Activated CD4-positive, alpha-beta T cell treated with anti-CD3 and anti-CD28 coated beads, Interleukin-10, Interleukin-2, amounts not matched to agents 100 ng/mL and 50 ng/mL, durations not matched to agents 16 hours and 8 hours (primary cell): ENCODE results near the gene YEATS2.

Experiments used
- DNase-seq: peaks from one replicate; pipeline ENCODE4 v3.0.0-alpha.2; 2020

Gene YEATS2

GRCh38 chr3:183845090-183845489, 147.5 kb downstream of the YEATS2 start:
- DNase-seq: no peak

GRCh38 chr3:183845608-183846288, 148.2 kb downstream of the YEATS2 start:
- DNase-seq: no peak

DNA sequence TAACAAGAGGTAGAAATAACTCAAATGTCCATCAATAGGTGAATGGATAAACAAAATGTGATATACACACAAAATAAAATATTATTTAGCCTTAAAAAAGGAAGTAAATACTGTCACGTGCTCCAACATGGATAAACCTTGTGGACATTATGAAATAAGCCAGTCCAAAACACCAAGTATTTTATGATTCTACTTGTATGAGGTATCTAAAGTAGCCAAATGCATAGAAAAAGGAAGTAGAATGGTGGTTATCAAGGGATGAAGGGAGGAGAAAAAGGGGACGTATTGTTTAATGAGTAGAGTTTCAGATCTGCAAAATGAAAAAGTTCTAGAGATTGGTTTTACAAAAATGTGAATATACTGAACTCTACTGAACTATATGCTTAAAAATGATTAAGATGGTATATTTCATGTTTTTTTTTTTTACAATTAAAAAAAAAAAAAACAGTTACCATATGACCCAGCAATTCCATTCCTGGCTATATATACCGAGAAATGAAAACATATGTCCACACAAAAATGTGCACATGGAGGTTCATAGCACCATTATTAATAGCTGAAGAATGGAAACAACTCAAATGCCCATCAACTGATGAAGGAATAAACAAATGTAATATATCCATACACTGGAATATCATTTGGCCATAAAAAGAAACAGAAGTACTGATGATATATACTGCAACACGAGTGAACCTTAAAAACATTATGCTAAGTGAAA, 156.9 kb downstream of the YEATS2 start:
- DNase-seq: no peak

DNA sequence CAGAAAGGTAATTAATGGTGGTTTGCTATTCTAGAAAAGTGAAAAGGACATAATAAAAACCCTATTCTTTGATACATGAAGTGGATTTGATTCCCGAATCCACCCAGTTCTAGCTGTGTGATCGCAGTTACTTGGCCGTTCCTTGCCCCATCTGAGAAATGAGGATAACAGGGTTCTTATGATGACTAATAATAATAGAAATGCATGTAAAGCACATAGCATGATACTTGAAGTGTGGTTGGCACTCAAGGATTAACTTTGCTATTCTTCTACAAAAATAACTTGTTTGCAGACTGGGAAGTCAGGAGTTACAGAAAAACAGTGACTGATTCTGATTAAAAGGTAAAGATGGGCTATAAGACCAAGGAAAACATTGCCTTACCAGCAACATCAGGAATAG, 160.3 kb downstream of the YEATS2 start:
- no peak for DNase-seq
